ENCODE measurements around the gene SEC14L6. TPM values are rescaled to one million over a fixed set of nuclear protein-coding genes. Genes with fewer than 3 reads are reported as not detected.

Gene SEC14L6
- total RNA-seq, 2 experiments from 2014 or later: not detected

DNA sequence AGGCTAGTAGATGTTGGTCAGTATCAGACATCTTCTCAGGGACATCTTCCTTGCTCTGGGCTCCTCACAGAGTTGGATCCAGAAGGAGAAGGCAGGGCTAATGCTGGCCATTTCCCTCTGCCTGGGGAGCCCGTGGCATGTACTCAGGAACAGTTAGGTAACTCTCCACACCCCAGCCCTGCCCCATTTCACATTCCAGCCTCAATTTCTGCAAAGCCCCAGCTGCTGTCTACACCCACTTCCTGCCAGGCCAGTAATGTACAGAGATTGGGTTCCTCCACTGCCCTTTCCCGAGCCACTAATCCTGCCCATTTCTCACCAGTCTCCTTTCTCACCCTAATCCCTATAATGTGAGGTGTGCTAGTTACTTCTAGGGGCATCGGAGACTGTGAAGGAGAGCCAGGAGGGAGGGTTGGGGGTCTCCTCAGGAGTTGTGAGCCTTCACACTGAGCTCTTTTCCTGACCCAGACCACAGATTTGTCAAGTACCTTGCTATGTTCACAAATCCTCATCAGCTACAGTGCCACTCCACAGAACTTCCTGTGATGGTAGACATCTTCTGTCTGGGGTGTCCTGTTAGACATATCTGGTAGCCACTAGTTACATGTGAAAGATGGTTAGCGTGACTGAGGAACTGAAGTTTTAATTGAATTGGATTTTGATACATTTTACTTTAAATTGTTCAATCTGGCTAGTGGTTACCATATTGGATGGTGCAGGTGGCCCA is 73.4 kb downstream of the SEC14L6 start:
- ChIA-PET POLR2A (no interaction called here), CTCF (interaction anchor here (0.6 kb wide), 1 partner anchor 73 kb away, joined by 4 read pairs; no protein-coding TSS in a partner anchor)

Other genes starting within 250 kb of the SEC14L6 start
- 10 to 100 TPM; 12.8 to 13.0 TPM for gene TBC1D10A, start 219.8 kb downstream of the SEC14L6 start, total RNA-seq
- 100 to 1,000 TPM; 229 to 231 TPM for gene SF3A1, start 189.8 kb downstream of the SEC14L6 start, total RNA-seq
- gene CCDC157, start 189.7 kb downstream of the SEC14L6 start, total RNA-seq: 1 to 10 TPM; 2.1 to 3.3 TPM
- 1 to 10 TPM; 7.1 to 7.7 TPM for gene RNF215, start 159.3 kb downstream of the SEC14L6 start, total RNA-seq
- 1 to 10 TPM; 6.0 to 7.7 TPM for gene SEC14L2, start 149.7 kb downstream of the SEC14L6 start, total RNA-seq
- gene MTFP1, start 121.0 kb downstream of the SEC14L6 start, total RNA-seq: 100 to 1,000 TPM; 125 to 126 TPM
- gene SEC14L3, start 74.7 kb downstream of the SEC14L6 start, total RNA-seq: not detected
- not detected for gene SEC14L4, start 41.0 kb downstream of the SEC14L6 start, total RNA-seq
- not detected for gene GAL3ST1, start 27.9 kb upstream of the SEC14L6 start, total RNA-seq
- gene PES1, start 45.2 kb upstream of the SEC14L6 start, total RNA-seq: 100 to 1,000 TPM; 183 to 184 TPM
- under 1 TPM in 1 of 2 experiments, not detected in 1; 0.19 TPM for gene TCN2, start 60.4 kb upstream of the SEC14L6 start, total RNA-seq
- 1 to 10 TPM; 6.7 to 6.8 TPM for gene SLC35E4, start 89.0 kb upstream of the SEC14L6 start, total RNA-seq
- gene DUSP18, start 121.1 kb upstream of the SEC14L6 start, total RNA-seq: 10 to 100 TPM; 10.4 to 11.5 TPM
- under 1 TPM; 0.40 to 0.63 TPM for gene OSBP2, start 148.1 kb upstream of the SEC14L6 start, total RNA-seq

Data from activated CD8-positive, alpha-beta memory T cell treated with anti-CD3 and anti-CD28 coated beads for 36 hours (primary cell).